K562 (cell line): ENCODE measurements around the gene ZNF138. TPM values are rescaled to one million over a fixed set of nuclear protein-coding genes. Genes with fewer than 3 reads are reported as not detected.

Experiments used
- ATAC-seq: fragments of 200-7000 bp; cut with Tn5 transposase; 3 replicates; pipeline ENCODE4 v1.9.1; 2020; ENCODE audit warnings: moderate library complexity
- BruUV-seq: library from RNA; stranded (reverse); fragments of 400-500 nt; replicated peaks from 2 replicates; lab custom pipeline; 2021; lab: Mats Ljungman, UMichigan
- CTCF ChIA-PET: fragments of 300-600 bp; formaldehyde crosslinking; extraction: SDS; loops from one replicate; lab custom pipeline; 2021; ENCODE audit warnings: low intra/inter-chr PET ratio; lab: Yijun Ruan, JAX
- POLR2A ChIA-PET: fragments of 300-600, 350-650 bp; sonication (Branson Sonifier 250); formaldehyde crosslinking; extraction: SDS; loops from one replicate; lab custom pipeline; 2021; ENCODE audit warnings: antibody characterized with exemption, inconsistent platforms; lab: Yijun Ruan, JAX
- DNase-seq, 4 experiments: peaks; one replicate each; pipeline versions ENCODE4 v3.0.0 to v3.0.0-alpha.2; 2011 to 2018; ENCODE audit warnings: low spot score in 3 of 4, mixed read lengths in 3 of 4; ENCODE audit errors: extremely low read depth in 1 of 4
- FAIRE-seq: peaks from 2 replicates; lab custom pipeline; 2011; peaks lifted over from hg19 to GRCh38; lab: Jason Lieb, UNC
- H2AFZ ChIP-seq: 2 replicates; pipeline ENCODE4 v1.6.0; 2011; ENCODE audit warnings: low read depth, low read length, control low read depth, inconsistent platforms
- H3K27ac ChIP-seq: fragments of 200-600 bp; 3 replicates; pipeline ENCODE4 v1.8.0; 2011; ENCODE audit warnings: low read depth, mild to moderate bottlenecking, control low read depth, inconsistent platforms, low read length, moderate library complexity, mixed read lengths; ENCODE audit errors: extremely low read depth
- H3K27me3 ChIP-seq, 2 experiments: fragments of 300-600 bp in 1 of 2; 2 replicates in 1 of 2; 3 replicates in 1 of 2; pipeline versions ENCODE4 v1.6.0 to v1.8.0; 2011; ENCODE audit warnings: inconsistent platforms in 2 of 2, low read length in 2 of 2, mild to moderate bottlenecking in 1 of 2, mixed read lengths in 1 of 2, moderate library complexity in 1 of 2; ENCODE audit not compliant: control insufficient read depth in 2 of 2, insufficient read depth in 2 of 2
- H3K36me3 ChIP-seq: fragments of 300-600 bp; 3 replicates; pipeline ENCODE4 v1.8.0; 2011; ENCODE audit warnings: mild to moderate bottlenecking, low read length, inconsistent platforms; ENCODE audit not compliant: control insufficient read depth, insufficient read depth
- H3K4me1 ChIP-seq, 2 experiments: fragments of 200-600 bp in 1 of 2; replicated peaks in 1 of 2; 2 replicates in 1 of 2; 3 replicates in 1 of 2; pipeline versions ENCODE4 v1.5.1 to v1.8.0; 2011; ENCODE audit warnings: inconsistent platforms in 2 of 2, low read length in 2 of 2, mild to moderate bottlenecking in 1 of 2, mixed read lengths in 1 of 2, moderate library complexity in 1 of 2; ENCODE audit not compliant: control insufficient read depth in 2 of 2, insufficient read depth in 2 of 2
- H3K4me2 ChIP-seq: 2 replicates; pipeline ENCODE4 v1.6.1; 2011; ENCODE audit warnings: low read length, control low read depth, inconsistent platforms, mixed read lengths; ENCODE audit not compliant: insufficient read depth
- H3K4me3 ChIP-seq: fragments of 200-600 bp; sonication (generic), shearing (Covaris generic); 2 replicates; pipeline ENCODE4 v1.5.1; 2016; ENCODE audit warnings: control low read depth, inconsistent platforms
- H3K79me2 ChIP-seq: fragments of 200-600 bp; 3 replicates; pipeline ENCODE4 v1.8.0; 2011; ENCODE audit warnings: low read length, inconsistent platforms; ENCODE audit not compliant: control insufficient read depth, insufficient read depth
- H3K9ac ChIP-seq, 2 experiments: 2 replicates each; pipeline versions ENCODE4 v1.6.0 to v1.6.1; 2011; ENCODE audit warnings: low read depth in 2 of 2, low read length in 2 of 2, control low read depth in 1 of 2, inconsistent platforms in 1 of 2, mild to moderate bottlenecking in 1 of 2, mixed read lengths in 1 of 2; ENCODE audit not compliant: insufficient read depth in 1 of 2
- H3K9me1 ChIP-seq: one replicate; pipeline ENCODE4 v1.6.0; 2011; ENCODE audit warnings: inconsistent platforms, mild to moderate bottlenecking, low read length, moderate library complexity; ENCODE audit not compliant: control insufficient read depth, insufficient read depth
- H3K9me3 ChIP-seq: replicated peaks from 2 replicates; pipeline ENCODE4 v1.5.1; 2011; ENCODE audit warnings: low read depth, low read length, inconsistent platforms; ENCODE audit not compliant: control insufficient read depth, insufficient read depth
- H4K20me1 ChIP-seq: replicated peaks from 2 replicates; pipeline ENCODE4 v1.6.1; 2011; ENCODE audit warnings: low read length, inconsistent platforms, mixed read lengths; ENCODE audit not compliant: control insufficient read depth, insufficient read depth
- C11orf30 ChIP-seq: fragments of 450-650 bp; IDR thresholded peaks from 2 replicates; pipeline ENCODE4 v1.6.1; 2016; ENCODE audit warnings: low read depth, mild to moderate bottlenecking
- CSDE1 ChIP-seq, 2 experiments: fragments of 450-650 bp; IDR thresholded peaks; 2 replicates each; pipeline ENCODE4 v1.6.1; 2016; ENCODE audit warnings: mild to moderate bottlenecking in 1 of 2
- HNRNPUL1 ChIP-seq: fragments of 200-400 bp; formaldehyde crosslinking; IDR thresholded peaks from 2 replicates; pipeline ENCODE4 v1.6.1; 2017; ENCODE audit warnings: low read length
- KLF16 ChIP-seq: IDR thresholded peaks from 2 replicates; pipeline ENCODE4 v1.6.1; 2016; ENCODE audit warnings: antibody characterized with exemption
- LCOR ChIP-seq: sonication (generic); formaldehyde crosslinking; IDR thresholded peaks from 2 replicates; pipeline ENCODE4 v1.8.0; 2022; ENCODE audit warnings: mild to moderate bottlenecking, missing genetic modification reagents
- PML ChIP-seq: IDR thresholded peaks from 2 replicates; pipeline ENCODE4 v1.6.1; 2012; ENCODE audit warnings: low read length, inconsistent platforms
- TRIM24 ChIP-seq, 2 experiments: fragments of 450-650 bp; IDR thresholded peaks; 2 replicates each; pipeline ENCODE4 v1.6.1; 2016
- ZNF445 ChIP-seq: fragments of 250-450 bp; sonication (Bioruptor Pico); IDR thresholded peaks from 2 replicates; pipeline ENCODE4 v1.4.0; 2020; ENCODE audit warnings: low read depth, mild to moderate bottlenecking, moderate library complexity
- ZNF699 ChIP-seq: fragments of 250-450 bp; sonication (Bioruptor Pico); IDR thresholded peaks from 2 replicates; pipeline ENCODE4 v1.8.0; 2021; ENCODE audit warnings: mild to moderate bottlenecking, moderate library complexity; ENCODE audit not compliant: insufficient replicate concordance
- ZNF77 ChIP-seq: fragments of 250-450 bp; sonication (Bioruptor Pico); IDR thresholded peaks from 2 replicates; pipeline ENCODE4 v1.5.0; 2020
- WGBS: fragments of 100-300 bp; shearing (Covaris generic); methylation state at CpG from one replicate; pipeline ENCODE4 v1.1.6; 2016; ENCODE audit warnings: low coverage, mixed read lengths; ENCODE audit not compliant: insufficient coverage; ENCODE audit errors: missing lambda C conversion rate; 5-methylcytosine and 5-hydroxymethylcytosine counted together
- in situ Hi-C: fragments of 300-500 bp; cut with MboI; formaldehyde crosslinking; loops from 4 replicates; pipeline ENCODE4 v1.15.0; 2018; ENCODE audit warnings: inconsistent platforms, mixed read lengths
- intact Hi-C: fragments of 100-400 bp; cut with micrococcal nuclease; formaldehyde crosslinking; loops from 2 replicates; pipeline ENCODE4 v1.14.2; 2022
- polyA plus RNA-seq, 8 experiments: library from polyadenylated mRNA; depleted of rRNA in 4 of 8; stranded (reverse) in 5 of 8; unstranded in 3 of 8; fragments of >200 nt; fragmentation: Nextera tagmentation in 2 of 8; fragmentation: Illumina TruSeq in 1 of 8; extraction: Ambion mirVana in 2 of 8; extraction: Trizol in 1 of 8; gene quantifications; 2 replicates each; pipeline versions ENCODE4 v1.2.1 to v1.2.3, GENCODE V29; 2011 to 2014; ENCODE audit warnings: inconsistent platforms in 1 of 8, missing spikeins in 1 of 8
- total RNA-seq, 7 experiments: library from RNA; depleted of rRNA in 6 of 7; stranded (reverse); fragments of >200 nt in 6 of 7; fragmentation: Illumina TruSeq in 2 of 7; extraction: Trizol in 2 of 7; gene quantifications; 2 replicates each; pipeline versions ENCODE4 v1.2.1 to v1.2.3, GENCODE V29; 2011 to 2021; ENCODE audit warnings: low replicate concordance in 1 of 7
- TF ChIP-seq, protein P1 (sequence below): sonication (generic); formaldehyde crosslinking; IDR thresholded peaks from 2 replicates; pipeline ENCODE4 v1.8.0; 2022; ENCODE audit warnings: mild to moderate bottlenecking, missing genetic modification reagents, borderline replicate concordance

Gene ZNF138
- total and polyA plus RNA-seq, 9 of the 15 experiments (the other 6 are each of a cell fraction or from before 2014, with no cell fraction given), result 14.6 to 34.9 (median 22.6) TPM

DNA sequence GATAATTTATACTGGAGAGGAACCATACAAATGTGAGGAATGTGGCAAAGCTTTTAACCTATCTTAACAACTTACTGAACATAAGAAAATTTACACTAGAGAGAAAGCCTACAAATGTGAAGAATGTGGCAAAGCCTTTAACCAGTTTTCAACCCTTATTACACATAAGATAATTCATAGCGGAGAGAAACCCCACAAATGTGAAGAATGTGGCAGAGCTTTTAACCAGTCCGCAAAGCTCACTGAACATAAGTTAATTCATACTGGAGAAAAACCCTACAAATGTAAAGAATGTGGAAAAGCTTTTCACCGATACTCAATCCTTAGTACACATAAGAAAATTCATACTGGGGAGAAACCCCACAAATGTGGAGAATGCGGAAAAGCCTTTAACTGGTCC lies 37.9 kb downstream of the ZNF138 start:
- Histone ChIP-seq H3K9ac (no peak overlapping the region), H2AFZ (no peak overlapping the region), H3K4me3 (no peak overlapping the region), H3K9me1 (no peaks in the 10 kb centered on the region), H3K9me3 (peaks cover 7% of the 10 kb centered on the region; the same call in 1 of the 2 replicates), H3K27ac (no peak overlapping the region), H3K36me3 (peaks cover 7% of the 10 kb centered on the region; the same call in 1 of the 3 replicates), H3K79me2 (no peaks in the 10 kb centered on the region), H3K27me3 (no peaks in the 10 kb centered on the region), H4K20me1 (no peaks in the 10 kb centered on the region), H3K4me1 (no peaks in the 10 kb centered on the region), H3K4me2 (no peak overlapping the region)
- no peak for DNase-seq
- in situ Hi-C loops, result no loop called here
- intact Hi-C loops, result no loop called here
- no TSS peak for BruUV-seq
- ATAC-seq, result no peak
- CTCF ChIA-PET, result no interaction called here
- whole genome bisulfite sequencing, result 83% methylated on average over 4 of the region's 4 CpGs
- no peak for TF ChIP-seq ZNF699 (CRISPR knock-in tag)
- no peak for TF ChIP-seq ZNF77
- TF ChIP-seq PML, result no peak
- no peak for TF ChIP-seq LCOR (CRISPR knock-in tag)
- no peak for TF ChIP-seq ZNF445 (CRISPR knock-in tag)
- TF ChIP-seq CSDE1 (IDR thresholded peaks at IDR 0.05), result no peak
- TF ChIP-seq KLF16, result no peak
- TF ChIP-seq, protein P1, sequence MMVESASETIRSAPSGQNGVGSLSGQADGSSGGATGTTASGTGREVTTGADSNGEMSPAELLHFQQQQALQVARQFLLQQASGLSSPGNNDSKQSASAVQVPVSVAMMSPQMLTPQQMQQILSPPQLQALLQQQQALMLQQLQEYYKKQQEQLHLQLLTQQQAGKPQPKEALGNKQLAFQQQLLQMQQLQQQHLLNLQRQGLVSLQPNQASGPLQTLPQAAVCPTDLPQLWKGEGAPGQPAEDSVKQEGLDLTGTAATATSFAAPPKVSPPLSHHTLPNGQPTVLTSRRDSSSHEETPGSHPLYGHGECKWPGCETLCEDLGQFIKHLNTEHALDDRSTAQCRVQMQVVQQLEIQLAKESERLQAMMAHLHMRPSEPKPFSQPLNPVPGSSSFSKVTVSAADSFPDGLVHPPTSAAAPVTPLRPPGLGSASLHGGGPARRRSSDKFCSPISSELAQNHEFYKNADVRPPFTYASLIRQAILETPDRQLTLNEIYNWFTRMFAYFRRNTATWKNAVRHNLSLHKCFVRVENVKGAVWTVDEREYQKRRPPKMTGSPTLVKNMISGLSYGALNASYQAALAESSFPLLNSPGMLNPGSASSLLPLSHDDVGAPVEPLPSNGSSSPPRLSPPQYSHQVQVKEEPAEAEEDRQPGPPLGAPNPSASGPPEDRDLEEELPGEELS (CRISPR knock-in tag), result no peak
- TF ChIP-seq TRIM24 (IDR thresholded peaks at IDR 0.05), result no peak
- no peak for TF ChIP-seq HNRNPUL1
- TF ChIP-seq C11orf30, result no peak
- FAIRE-seq, result no peak
- POLR2A ChIA-PET, result interaction anchor here (0.7 kb wide), 1 partner anchor 18 kb away, joined by 4 read pairs; no protein-coding TSS in a partner anchor
